ENCODE results near the gene RASSF7.

Gene RASSF7

GRCh38 chr11:558503-558902, 2.3 kb upstream of the RASSF7 start:
- H3K36me3 ChIP-seq (ENCODE audit: control insufficient read depth, insufficient read depth, low read length), result no peaks in the 10 kb centered on the region; the same call in 1 of the 2 replicates
- no peak overlapping the region for H3K4me3 ChIP-seq (replicated peaks; ENCODE audit: low read depth, low read length)
- no peak for DNase-seq (ENCODE audit: extremely low read depth, insufficient read length)
- H3K27me3 ChIP-seq (replicated peaks; ENCODE audit: control insufficient read depth, insufficient read depth, low read length), result peaks cover 2% of the 10 kb centered on the region
- TF ChIP-seq CTCF (IDR thresholded peaks at IDR 0.05; ENCODE audit: insufficient read depth, low read length, poor library complexity, severe bottlenecking), result no peak

GRCh38 chr11:559020-559620, 1.6 kb upstream of the RASSF7 start:
- Histone ChIP-seq H3K27me3 (replicated peaks; ENCODE audit: control insufficient read depth, insufficient read depth, low read length) (peaks cover 2% of the 10 kb centered on the region), H3K4me3 (replicated peaks; ENCODE audit: low read depth, low read length) (no peak overlapping the region), H3K36me3 (ENCODE audit: control insufficient read depth, insufficient read depth, low read length) (peaks cover 2% of the 10 kb centered on the region; the same call in 1 of the 2 replicates)
- TF ChIP-seq CTCF (IDR thresholded peaks at IDR 0.05; ENCODE audit: insufficient read depth, low read length, poor library complexity, severe bottlenecking), result no peak
- DNase-seq (ENCODE audit: extremely low read depth, insufficient read length), result no peak

GRCh38 chr11:559712-560304, 962 bp upstream of the RASSF7 start:
- Histone ChIP-seq H3K27me3 (replicated peaks; ENCODE audit: control insufficient read depth, insufficient read depth, low read length) (peaks cover 2% of the 10 kb centered on the region), H3K36me3 (ENCODE audit: control insufficient read depth, insufficient read depth, low read length) (peaks cover 2% of the 10 kb centered on the region; the same call in 1 of the 2 replicates), H3K4me3 (replicated peaks; ENCODE audit: low read depth, low read length) (peak overlapping the region; percentile 70)
- no peak for DNase-seq (ENCODE audit: extremely low read depth, insufficient read length)
- TF ChIP-seq CTCF (IDR thresholded peaks at IDR 0.05; ENCODE audit: insufficient read depth, low read length, poor library complexity, severe bottlenecking), result no peak

GRCh38 chr11:561148-562003, 606 bp downstream of the RASSF7 start:
- peak overlapping the region; percentile 70 for H3K4me3 ChIP-seq (replicated peaks; ENCODE audit: low read depth, low read length)
- H3K27me3 ChIP-seq (replicated peaks; ENCODE audit: control insufficient read depth, insufficient read depth, low read length), result peaks cover 2% of the 10 kb centered on the region
- no peak for DNase-seq (ENCODE audit: extremely low read depth, insufficient read length)
- TF ChIP-seq CTCF (IDR thresholded peaks at IDR 0.05; ENCODE audit: insufficient read depth, low read length, poor library complexity, severe bottlenecking), result no peak
- peaks cover 5% of the 10 kb centered on the region for H3K36me3 ChIP-seq (ENCODE audit: control insufficient read depth, insufficient read depth, low read length)

- TF ChIP-seq CTCF (IDR thresholded peaks at IDR 0.05; ENCODE audit: insufficient read depth, low read length, poor library complexity, severe bottlenecking), result no peak
Measured at GRCh38 chr11:562046-562645, 1.4 kb downstream of the RASSF7 start.

More at GRCh38 chr11:562046-562645, 1.4 kb downstream of the RASSF7 start:
- peaks cover 5% of the 10 kb centered on the region for H3K36me3 ChIP-seq (ENCODE audit: control insufficient read depth, insufficient read depth, low read length)
- H3K4me3 ChIP-seq (replicated peaks; ENCODE audit: low read depth, low read length), result peak overlapping the region; percentile 70
- no peak for DNase-seq (ENCODE audit: extremely low read depth, insufficient read length)
- peaks cover under 1% of the 10 kb centered on the region for H3K27me3 ChIP-seq (replicated peaks; ENCODE audit: control insufficient read depth, insufficient read depth, low read length)
